ENCODE results near the gene DMRT1.

DMRT1 gene

GRCh38 chr9:962023-962422 is 120.5 kb downstream of the DMRT1 start:
- TF ChIP-seq, protein P1, sequence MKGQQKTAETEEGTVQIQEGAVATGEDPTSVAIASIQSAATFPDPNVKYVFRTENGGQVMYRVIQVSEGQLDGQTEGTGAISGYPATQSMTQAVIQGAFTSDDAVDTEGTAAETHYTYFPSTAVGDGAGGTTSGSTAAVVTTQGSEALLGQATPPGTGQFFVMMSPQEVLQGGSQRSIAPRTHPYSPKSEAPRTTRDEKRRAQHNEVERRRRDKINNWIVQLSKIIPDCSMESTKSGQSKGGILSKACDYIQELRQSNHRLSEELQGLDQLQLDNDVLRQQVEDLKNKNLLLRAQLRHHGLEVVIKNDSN (IDR thresholded peaks at IDR 0.05), result no peak
- TF ChIP-seq TEAD4 (IDR thresholded peaks at IDR 0.05) (no peak), FOXM1 (IDR thresholded peaks at IDR 0.05; ENCODE audit: borderline replicate concordance, low read depth) (no peak), REST (IDR thresholded peaks at IDR 0.05; ENCODE audit: low read depth) (no peak), MAX (IDR thresholded peaks at IDR 0.05) (no peak), NFIC (IDR thresholded peaks at IDR 0.05) (no peak), EP300 (IDR thresholded peaks at IDR 0.05; ENCODE audit: borderline replicate concordance) (no peak), TCF12 (IDR thresholded peaks at IDR 0.05; ENCODE audit: low read depth) (no peak), YY1 (IDR thresholded peaks at IDR 0.05; ENCODE audit: low read depth) (no peak), ZBTB7A (IDR thresholded peaks at IDR 0.05; ENCODE audit: low read depth) (no peak)

- TF ChIP-seq YY1 (IDR thresholded peaks at IDR 0.05; ENCODE audit: low read depth) (no peak), CEBPB (IDR thresholded peaks at IDR 0.05) (no peak), NFIC (IDR thresholded peaks at IDR 0.05) (no peak), FOXM1 (IDR thresholded peaks at IDR 0.05; ENCODE audit: borderline replicate concordance, low read depth) (no peak), ZBTB7A (IDR thresholded peaks at IDR 0.05; ENCODE audit: low read depth) (no peak), REST (IDR thresholded peaks at IDR 0.05; ENCODE audit: low read depth) (no peak), EP300 (IDR thresholded peaks at IDR 0.05; ENCODE audit: borderline replicate concordance) (no peak), CREB1 (IDR thresholded peaks at IDR 0.05; ENCODE audit: low read depth) (no peak), TEAD4 (IDR thresholded peaks at IDR 0.05) (no peak), TCF12 (IDR thresholded peaks at IDR 0.05; ENCODE audit: low read depth) (no peak), RAD21 (IDR thresholded peaks at IDR 0.05; ENCODE audit: low read depth) (no peak), MAX (IDR thresholded peaks at IDR 0.05) (no peak)
- TF ChIP-seq, protein P1 (IDR thresholded peaks at IDR 0.05), result no peak
Measured at GRCh38 chr9:965497-965896, 124.0 kb downstream of the DMRT1 start.

GRCh38 chr9:966870-967269 is 125.4 kb downstream of the DMRT1 start:
- no peak for TF ChIP-seq EGR1 (IDR thresholded peaks at IDR 0.05)
- no peak for TF ChIP-seq RAD21 (IDR thresholded peaks at IDR 0.05; ENCODE audit: low read depth)
- no peak for TF ChIP-seq YY1 (IDR thresholded peaks at IDR 0.05; ENCODE audit: low read depth)
- no peak for TF ChIP-seq ZBTB7A (IDR thresholded peaks at IDR 0.05; ENCODE audit: low read depth)
- TF ChIP-seq REST (IDR thresholded peaks at IDR 0.05; ENCODE audit: low read depth), result no peak

DNA sequence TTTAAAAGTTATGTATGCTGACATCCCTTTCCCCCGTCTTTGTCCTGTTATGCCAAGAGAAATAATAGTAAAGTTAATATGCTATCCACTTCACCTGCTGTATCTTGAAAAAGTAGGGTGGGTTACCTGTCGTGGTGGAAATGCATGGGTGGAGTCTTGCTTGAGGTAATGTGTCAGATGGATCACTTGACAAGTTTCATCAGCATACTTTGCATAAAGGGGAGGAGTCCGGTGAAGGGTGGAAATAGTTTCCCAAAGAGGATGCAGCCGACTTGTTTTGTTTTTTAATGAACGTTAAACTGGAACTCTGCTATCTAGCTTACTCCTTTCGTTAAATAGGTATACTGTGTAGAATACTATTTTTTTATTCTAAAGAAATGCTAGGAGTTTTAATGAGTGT is 125.9 kb downstream of the DMRT1 start:
- TF ChIP-seq NFIC (IDR thresholded peaks at IDR 0.05) (no peak), YY1 (IDR thresholded peaks at IDR 0.05; ENCODE audit: low read depth) (no peak)

- TF ChIP-seq, protein P1 (IDR thresholded peaks at IDR 0.05), result no peak
- TF ChIP-seq TAF1 (IDR thresholded peaks at IDR 0.05; ENCODE audit: low read depth), result no peak
- TF ChIP-seq RAD21 (IDR thresholded peaks at IDR 0.05; ENCODE audit: low read depth), result no peak
- no peak for TF ChIP-seq CREB1 (IDR thresholded peaks at IDR 0.05; ENCODE audit: low read depth)
- TF ChIP-seq FOXM1 (IDR thresholded peaks at IDR 0.05; ENCODE audit: borderline replicate concordance, low read depth), result no peak
- TF ChIP-seq REST (IDR thresholded peaks at IDR 0.05; ENCODE audit: low read depth), result no peak
- no peak for TF ChIP-seq YY1 (IDR thresholded peaks at IDR 0.05; ENCODE audit: low read depth)
- no peak for TF ChIP-seq TCF12 (IDR thresholded peaks at IDR 0.05; ENCODE audit: low read depth)
- TF ChIP-seq NFIC (IDR thresholded peaks at IDR 0.05), result no peak
Measured at GRCh38 chr9:967903-968641, 126.6 kb downstream of the DMRT1 start.

All from Ishikawa (cell line).